Activated naive CD4-positive, alpha-beta T cell treated with Interleukin-2 at 50 U/mL for 16 hours (primary cell): Measurements from ENCODE around the gene KCNJ12.
"Not testable (repeated sequence)": the region's sequence is repeated elsewhere in the genome, so short reads cannot be mapped to it uniquely, and the experiment has no call there.

Experiments
- DNase-seq: peaks from one replicate; pipeline ENCODE4 v3.0.0-alpha.2; 2020

KCNJ12 gene

DNA sequence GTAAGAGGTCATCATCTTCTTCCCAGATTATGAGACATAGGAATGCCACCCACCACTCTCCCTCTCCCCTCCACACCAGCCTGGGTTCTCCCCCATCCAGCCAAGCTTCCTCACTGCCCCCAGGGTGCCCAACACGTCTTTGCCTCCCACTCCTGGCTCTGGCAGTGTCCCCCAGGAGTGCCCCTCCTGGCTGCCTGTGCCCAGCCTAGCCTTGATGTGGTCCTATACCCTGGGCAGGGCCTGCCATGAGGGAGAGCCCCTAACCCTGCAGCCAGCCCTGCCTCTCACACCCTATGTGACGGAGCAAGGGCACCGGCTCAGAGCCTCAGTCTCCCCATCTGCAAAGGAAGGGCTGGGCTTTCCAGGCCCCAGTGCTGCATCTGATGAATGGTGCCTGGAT is 33.8 kb downstream of the KCNJ12 start:
- not testable (repeated sequence) for DNase-seq

GRCh38 chr17:21410371-21410770 is 34.2 kb downstream of the KCNJ12 start:
- not testable (repeated sequence) for DNase-seq

DNA sequence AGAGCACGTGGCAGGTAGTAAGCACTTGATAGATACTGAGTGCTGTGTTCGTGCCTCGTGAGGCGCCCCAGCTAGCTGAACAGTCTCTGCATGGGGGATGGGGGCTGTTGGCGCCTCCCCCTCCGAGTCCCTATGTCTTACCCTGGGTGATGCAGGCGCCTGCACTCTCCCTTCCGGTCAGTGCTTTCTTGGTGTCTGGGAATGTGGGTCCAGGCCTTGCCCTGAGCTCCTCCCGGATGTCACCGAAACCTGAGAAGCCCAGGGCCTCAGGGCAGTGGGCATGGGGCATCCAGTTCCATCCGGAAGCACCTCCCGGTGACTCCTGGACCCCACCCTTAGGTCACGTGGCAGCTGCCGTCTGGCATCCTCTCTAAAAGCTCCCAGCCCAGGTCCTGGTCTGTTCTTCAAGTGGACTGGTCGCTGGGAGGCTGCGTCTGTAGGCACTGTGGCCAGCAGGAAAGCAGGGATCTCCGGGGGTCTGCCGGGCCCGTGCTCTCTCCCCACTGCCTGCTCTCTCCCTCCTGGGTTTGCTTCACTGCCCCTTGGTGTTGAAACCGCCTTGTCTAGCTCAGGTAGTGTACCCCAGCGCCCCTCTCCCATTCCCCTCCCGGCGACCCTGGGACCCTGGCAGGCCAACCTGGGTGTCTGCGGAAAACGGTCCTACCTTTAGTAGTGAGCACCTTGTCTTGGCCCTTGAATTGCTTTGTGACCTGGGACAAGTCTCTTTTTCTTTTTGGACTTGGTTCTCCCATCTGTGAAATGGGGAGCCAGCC is 34.9 kb downstream of the KCNJ12 start:
- DNase-seq: not testable (repeated sequence)

DNA sequence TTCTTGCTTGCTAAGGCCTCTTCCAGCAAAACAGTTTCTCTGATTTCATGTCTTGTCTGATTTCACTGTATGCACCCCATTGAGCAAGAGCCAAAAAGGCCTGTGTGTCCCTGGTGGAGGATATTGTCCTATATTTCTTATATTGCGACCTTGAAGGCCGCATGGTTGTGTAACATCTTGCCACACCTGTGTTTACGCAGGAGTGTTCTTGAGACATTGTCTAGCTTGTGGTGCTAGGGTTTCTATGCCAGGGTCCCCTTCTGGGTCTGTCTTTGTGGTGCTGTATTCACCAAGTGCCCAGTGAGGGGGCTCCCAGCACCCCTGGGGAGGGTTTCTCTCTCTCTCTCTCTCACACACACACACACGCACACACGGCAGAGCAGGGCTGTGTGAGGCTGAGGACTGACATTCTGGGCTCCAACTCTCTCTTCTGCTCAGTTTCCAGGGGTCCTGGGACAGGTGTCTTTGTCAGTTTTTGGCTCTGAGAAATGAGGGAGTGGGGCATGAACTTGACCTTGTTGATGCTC is 35.6 kb downstream of the KCNJ12 start:
- DNase-seq: not testable (repeated sequence)

- not testable (repeated sequence) for DNase-seq
These were observed 36.1 kb downstream of the KCNJ12 start for GRCh38 chr17:21412207-21412681.

DNA sequence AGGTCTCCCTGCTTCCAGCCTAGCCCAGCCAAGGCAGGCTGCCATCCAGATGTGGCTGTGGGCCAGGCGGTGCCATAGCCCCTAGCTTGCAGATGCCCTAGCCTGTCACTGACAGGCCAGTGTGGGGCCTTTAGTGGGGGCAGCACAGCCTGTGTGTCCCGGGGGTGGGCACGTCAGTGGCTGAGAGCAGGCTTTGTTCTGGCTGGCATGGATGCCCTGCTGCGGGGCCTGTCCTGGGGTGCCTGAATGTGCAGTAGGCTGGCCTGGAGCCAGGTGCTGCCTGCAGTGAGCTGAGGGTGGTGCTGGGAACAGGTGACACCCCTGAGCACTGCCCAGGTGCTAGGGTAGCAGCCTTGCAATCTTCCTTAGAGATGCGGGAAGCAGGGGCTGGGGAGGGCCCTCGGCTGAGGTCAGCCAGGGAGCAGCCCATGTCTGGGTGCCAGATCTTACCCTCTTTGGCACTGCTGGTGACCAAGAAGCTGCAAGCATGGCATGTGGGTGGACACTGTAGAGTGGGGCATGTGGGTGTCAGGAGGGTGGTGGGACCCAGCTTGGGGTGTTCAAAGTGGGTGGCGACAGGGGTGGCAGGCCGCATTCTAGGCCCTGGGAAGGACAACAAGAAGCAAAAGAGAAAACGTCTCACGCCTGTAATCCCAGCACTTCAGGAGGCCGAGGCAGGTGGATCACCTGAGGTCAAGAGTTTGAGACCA is 37.6 kb downstream of the KCNJ12 start:
- DNase-seq: not testable (repeated sequence)

GRCh38 chr17:21414616-21415015 is 38.5 kb downstream of the KCNJ12 start:
- DNase-seq: not testable (repeated sequence)

DNA sequence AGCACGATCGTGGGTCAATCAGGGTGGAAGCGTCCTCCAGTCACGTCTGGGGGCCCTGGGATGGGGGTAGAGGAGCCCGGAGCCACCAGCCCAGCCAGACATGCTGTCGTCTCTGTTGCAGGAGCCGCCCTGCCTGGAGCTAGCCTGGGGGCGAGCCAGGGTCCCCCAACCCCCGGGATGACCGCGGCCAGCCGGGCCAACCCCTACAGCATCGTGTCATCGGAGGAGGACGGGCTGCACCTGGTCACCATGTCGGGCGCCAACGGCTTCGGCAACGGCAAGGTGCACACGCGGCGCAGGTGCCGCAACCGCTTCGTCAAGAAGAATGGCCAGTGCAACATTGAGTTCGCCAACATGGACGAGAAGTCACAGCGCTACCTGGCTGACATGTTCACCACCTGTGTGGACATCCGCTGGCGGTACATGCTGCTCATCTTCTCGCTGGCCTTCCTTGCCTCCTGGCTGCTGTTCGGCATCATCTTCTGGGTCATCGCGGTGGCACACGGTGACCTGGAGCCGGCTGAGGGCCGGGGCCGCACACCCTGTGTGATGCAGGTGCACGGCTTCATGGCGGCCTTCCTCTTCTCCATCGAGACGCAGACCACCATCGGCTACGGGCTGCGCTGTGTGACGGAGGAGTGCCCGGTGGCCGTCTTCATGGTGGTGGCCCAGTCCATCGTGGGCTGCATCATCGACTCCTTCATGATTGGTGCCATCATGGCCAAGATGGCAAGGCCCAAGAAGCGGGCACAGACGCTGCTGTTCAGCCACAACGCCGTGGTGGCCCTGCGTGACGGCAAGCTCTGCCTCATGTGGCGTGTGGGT is 39.2 kb downstream of the KCNJ12 start:
- not testable (repeated sequence) for DNase-seq

DNA sequence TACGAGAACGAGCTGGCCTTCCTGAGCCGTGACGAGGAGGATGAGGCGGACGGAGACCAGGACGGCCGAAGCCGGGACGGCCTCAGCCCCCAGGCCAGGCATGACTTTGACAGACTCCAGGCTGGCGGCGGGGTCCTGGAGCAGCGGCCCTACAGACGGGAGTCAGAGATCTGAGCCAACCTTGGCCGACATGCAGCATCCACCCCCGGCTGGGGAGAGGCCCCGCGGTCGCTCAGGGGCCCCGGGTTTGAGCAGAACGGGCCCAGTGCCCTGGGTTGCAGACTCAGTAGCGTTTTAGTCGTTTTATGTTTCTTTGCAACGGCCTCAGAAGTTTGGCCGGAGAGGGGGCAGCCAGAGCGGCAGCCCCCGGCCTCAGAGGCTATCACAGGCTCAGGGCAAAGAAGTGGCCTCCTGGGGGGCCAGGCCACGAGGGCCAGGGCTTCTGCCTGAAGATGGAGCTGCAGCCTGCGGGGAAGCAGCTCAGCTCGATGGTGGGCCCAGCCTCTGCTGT is 40.4 kb downstream of the KCNJ12 start:
- DNase-seq: not testable (repeated sequence)

DNA sequence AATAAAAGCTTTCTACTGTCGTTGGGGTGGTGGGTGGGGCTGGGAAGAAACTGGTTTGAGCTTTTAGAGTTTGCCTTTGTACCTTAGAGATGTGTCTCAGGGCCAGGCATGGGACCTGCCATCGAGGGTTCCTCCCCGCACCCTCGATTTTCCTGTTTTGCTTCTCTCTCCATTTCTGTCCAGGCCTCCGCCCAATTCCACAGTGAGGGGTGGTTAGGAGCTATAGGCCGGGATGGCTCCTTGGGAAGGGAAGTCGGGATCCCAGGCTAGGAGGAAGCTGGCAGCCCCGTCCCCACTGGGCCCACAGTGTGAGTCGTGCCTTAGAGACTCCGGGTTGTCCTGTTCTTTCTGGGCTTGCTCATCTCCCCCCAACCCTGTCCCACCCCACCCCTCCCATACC is 41.2 kb downstream of the KCNJ12 start:
- DNase-seq: not testable (repeated sequence)

- DNase-seq: no peak
These were observed 41.8 kb downstream of the KCNJ12 start for GRCh38 chr17:21417921-21418320.

GRCh38 chr17:21418446-21419298 is 42.5 kb downstream of the KCNJ12 start:
- no peak for DNase-seq

DNA sequence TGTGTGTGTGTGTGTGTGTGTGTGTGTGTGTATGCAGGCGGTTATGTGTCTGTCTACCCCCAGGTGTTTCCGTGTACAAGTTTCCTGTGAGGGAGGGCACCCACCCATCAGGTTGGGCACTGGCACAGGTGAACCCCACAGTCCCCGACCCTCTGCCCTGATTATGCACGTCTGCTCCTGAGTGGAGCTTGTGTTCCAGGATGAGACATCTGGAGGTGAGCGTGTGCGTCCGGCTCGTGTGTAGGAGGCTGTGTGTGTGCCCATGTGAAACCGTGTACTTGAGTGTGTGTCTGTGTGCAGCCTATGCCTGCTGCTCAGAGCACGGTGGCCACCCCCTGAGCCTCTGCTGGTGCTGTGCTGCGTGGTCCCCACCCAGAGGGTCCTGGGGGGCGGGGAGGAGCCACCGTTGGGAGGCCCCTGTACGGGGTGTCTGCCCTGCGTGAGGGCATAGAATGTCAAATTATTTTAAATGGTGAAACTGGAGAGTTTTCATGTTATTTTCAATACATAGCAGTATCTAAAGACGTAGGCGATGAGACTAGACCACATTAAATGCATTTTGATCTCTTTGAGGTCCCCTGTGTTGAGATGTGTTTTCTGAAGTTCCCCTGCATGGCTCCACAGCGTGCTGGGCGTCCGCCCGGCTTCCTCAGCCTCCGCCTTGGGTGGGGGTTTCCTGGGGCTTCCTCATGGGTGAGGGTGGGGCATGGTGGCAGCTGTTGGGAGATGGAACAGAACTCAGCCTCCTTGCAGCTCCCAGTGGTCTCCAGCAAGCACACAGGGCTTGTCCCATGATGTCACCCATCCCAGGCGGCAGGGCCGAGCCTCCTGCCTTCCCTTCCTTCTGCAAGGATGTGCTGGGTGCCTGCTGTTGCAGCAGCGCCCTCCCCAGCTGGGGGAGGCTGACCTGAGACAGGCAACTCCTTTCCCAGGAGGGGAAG is 43.4 kb downstream of the KCNJ12 start:
- DNase-seq: peak; percentile 21

- DNase-seq: not testable (repeated sequence)
These were observed 44.4 kb downstream of the KCNJ12 start for GRCh38 chr17:21420503-21421090.

DNA sequence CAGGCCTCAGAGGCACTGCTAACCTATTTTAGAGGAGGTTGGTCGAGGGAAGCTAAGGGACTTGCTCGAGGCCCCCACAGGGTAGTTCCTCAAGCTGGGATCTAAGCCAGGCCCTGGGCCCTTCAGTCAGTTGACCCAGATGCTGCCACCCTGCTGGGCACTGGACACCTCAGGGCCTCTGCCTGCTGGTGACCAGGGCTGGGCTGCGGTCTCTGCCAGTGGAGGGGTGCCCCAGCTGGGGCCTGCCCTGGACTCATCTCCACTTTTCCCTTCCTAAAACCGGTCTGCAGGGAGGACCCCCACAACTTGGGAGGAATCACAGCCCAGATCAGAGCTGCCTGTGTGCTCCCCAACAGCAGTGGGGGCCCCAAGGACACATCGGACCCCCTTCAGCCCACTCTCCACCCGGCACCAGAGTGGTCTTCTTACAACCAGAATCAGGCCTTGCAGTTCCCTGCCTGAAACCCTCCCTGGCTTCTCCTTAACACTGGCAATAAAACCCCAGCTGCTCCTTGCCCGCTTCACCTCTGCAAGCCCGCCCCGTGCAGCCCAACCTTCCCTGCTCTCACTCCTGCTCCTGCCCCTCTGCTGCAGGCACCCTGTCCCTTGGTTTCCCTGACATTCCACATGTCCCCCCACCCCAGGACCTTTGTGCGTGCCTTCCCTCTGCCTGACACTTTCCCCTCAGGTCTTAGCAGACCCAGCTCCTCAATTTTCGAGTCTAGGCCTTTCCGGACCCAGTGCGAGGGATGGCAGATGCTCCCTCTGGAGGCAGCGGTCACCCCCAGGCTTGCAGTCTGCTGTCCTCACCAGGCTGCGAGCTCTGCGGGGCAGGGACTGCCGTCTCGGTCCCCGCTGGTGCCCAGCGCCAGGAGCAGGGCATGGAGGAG is 45.5 kb downstream of the KCNJ12 start:
- DNase-seq: not testable (repeated sequence)

DNA sequence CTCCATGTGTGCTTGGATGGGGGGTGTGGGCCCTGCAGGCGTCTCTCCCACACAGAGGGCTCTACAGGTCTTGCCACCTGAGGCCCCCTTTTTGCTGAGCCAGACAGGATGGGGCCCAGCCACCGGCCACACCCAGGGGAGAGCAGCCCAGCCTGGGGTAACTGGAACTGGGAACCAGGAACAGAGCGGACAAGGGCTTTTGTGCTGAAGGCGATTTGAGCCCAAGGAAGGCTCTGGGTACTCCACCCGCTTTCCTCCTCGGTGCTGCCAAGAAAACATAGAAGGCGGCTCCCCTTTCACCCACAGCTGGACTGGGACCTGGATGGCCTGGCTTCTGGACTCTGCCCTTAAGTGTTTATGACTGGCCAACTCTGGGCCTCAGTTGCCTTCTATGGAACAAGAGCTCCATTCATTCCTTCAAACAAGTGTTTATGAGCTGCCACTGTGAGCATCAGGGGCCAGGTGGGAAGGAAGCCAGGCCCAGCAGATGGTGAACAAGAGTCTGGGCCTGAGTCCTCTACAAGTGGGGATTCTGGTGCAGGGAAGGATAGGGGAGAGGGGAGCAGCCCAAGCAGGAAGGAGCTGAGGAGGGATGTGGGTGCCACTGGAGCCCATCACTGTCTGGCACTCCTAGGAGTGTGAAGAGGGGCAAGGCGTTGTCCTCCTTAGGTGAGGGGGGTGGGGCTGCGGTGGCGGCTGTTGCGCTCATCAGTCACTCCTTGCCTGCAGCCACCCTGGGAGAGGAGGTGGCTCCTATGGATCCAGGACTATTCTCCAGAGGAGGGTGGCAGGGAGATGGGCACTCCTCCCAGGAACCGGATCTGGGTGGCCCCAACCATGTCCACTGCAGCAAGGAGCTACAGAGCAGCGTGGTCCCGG is 46.4 kb downstream of the KCNJ12 start:
- not testable (repeated sequence) for DNase-seq

GRCh38 chr17:21423190-21423493 is 47.0 kb downstream of the KCNJ12 start:
- DNase-seq: not testable (repeated sequence)

DNA sequence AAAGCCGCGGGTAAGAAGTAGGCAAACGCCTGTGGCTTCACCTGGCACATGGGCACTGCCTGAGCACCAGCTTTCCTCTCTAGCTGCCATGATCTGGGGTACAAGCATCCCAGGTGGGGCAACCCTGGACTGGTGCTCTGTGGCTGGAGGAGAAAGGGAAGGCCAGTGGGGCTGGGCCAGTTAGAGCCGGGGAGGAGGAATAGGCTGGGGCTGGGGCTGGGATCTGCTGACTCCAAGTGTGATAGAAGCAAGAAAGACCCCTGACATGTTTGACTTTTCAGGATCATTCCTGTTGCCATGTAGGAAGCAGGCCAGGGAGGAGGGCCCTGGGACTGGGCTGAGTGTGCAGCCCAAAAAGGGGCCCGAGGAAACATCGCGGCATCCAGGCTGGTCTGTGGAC is 48.5 kb downstream of the KCNJ12 start:
- not testable (repeated sequence) for DNase-seq
